HEK293T (cell line): Measurements from ENCODE around the gene PLCD3.

Experiments
- CTBP1 ChIP-seq: fragments of 450-650 bp; IDR thresholded peaks from 2 replicates; pipeline ENCODE4 v1.6.1; 2016; ENCODE audit warnings: borderline replicate concordance
- SUZ12 ChIP-seq: fragments of 450-650 bp; IDR thresholded peaks from 2 replicates; pipeline ENCODE4 v1.6.1; 2016; ENCODE audit warnings: mild to moderate bottlenecking

GRCh38 chr17:45067637-45068036, 64.7 kb downstream of the PLCD3 start:
- TF ChIP-seq SUZ12: no peak
- TF ChIP-seq CTBP1: no peak
